HG03575 (cell line): ENCODE data around the gene KMT2B.

ENCODE experiments used
- ATAC-seq: cut with Tn5 transposase; IDR thresholded peaks from one replicate; pipeline ENCODE4 v1.9.1; 2021; ENCODE audit not compliant: unreplicated experiment, insufficient number of reproducible peaks, low FRiP score; ENCODE audit errors: extremely low read depth

The KMT2B gene

DNA sequence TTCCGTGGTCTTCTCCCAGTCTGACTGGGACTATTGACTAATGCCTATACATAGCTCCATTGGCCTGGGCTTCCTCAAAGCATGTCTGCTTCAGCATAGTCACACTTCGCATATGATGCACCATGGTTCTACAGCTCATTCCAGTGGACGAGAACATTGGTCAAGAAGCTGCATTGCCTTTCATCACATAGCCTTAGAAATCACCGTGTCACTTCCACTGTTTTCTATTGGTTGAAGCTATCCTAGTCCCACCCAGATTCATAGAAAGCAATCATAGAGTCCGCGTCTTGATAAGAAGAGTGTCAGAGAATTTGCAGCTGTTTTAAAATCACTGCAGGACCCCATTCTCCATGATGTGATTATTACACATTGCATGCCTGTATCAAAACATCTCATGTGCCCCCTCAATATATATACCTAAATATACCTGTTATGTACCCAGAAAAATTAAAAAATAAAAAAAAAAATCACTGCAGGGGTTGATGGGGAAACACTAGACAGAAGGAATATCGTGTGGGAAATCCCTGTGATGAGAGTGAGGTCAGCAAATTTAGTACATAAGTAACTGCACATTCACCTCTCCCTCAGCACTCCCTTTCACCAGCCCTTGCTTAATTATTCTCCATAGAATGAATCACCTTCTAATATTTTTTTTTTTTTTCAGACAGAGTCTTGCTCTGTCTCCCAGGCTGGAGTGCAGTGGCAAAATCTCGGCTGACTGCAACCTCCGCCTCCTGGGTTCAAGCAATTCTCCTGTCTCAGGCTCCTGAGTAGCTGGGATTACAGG, 55.4 kb downstream of the KMT2B start:
- no peak for ATAC-seq

- no peak for ATAC-seq
Observed at GRCh38 chr19:35774274-35775045, 56.7 kb downstream of the KMT2B start.

DNA sequence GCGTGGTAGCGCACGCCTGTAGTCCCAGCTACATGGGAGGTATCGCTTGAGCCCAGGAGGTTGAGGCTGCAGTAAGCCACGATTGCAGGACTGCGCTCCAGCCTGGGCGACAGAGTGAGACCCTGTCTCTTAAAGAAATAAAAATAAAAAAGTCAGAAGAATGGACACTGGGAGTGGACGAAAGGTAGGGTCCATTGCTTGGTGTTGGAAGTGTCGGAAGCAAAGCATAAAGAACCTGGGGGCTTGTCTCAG, 57.2 kb downstream of the KMT2B start:
- no peak for ATAC-seq

GRCh38 chr19:35775298-35776101, 57.7 kb downstream of the KMT2B start, which contains the start of gene ARHGAP33:
Gene ARHGAP33 (plus strand): TSS chr19:35775564. CDS start chr19:35775659, 95 bp downstream.
- peak; percentile 63 for ATAC-seq

GRCh38 chr19:35776102-35776788, 58.4 kb downstream of the KMT2B start:
- ATAC-seq, result no peak

DNA sequence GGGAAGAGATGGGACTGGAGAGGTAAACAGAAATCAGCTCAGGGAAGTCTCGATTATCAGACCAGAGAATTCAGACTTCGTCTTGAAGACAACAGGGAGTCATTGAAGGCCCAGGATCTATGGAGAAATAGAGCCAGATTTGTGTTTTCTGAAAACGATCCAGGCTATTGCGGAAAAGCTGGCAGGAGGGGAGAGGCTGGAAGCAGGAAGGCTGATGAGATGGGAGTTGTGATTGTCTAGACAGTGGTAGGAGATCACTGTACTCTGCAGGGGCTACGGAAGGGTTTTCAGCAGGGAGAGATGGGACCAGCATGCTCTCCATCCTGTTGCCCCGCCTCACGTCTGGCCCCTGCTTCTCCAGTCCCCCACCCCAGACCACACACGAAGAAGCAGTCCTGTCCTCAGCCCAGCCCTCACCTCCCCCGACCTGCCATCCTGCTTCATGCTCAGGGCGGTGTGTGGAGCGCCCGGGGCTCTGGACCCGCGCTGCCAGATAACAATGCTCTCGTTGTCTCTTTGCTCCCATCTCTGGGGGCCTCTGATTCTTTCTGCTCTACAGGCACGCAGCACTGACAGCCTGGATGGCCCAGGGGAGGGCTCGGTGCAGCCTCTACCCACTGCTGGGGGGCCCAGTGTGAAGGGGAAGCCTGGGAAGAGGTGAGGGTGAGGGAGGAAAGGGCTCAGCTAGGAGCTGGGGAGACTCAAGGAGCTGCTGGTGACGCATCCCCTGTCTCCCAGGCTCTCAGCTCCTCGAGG, 59.5 kb downstream of the KMT2B start:
- ATAC-seq, result no peak

GRCh38 chr19:35777961-35778360, 60.2 kb downstream of the KMT2B start:
- ATAC-seq, result no peak

- ATAC-seq, result no peak
Observed at GRCh38 chr19:35779033-35779432, 61.2 kb downstream of the KMT2B start.

- ATAC-seq, result no peak
Observed at GRCh38 chr19:35780058-35780457, 62.3 kb downstream of the KMT2B start.

DNA sequence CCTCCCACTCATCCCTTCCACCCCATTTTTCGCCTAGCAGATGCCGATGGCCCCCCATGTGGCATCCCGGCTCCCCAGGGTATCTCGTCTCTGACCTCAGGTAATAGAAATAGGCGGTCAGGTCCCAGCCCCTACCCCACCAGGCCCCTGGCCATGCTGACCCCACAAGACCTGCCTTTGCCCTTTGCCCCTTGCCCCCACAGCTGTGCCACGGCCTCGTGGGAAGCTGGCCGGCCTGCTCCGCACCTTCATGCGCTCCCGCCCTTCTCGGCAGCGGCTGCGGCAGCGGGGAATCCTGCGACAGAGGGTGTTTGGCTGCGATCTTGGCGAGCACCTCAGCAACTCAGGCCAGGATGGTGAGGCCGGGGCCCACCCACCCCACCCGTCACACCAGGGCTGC, 62.9 kb downstream of the KMT2B start:
- no peak for ATAC-seq

DNA sequence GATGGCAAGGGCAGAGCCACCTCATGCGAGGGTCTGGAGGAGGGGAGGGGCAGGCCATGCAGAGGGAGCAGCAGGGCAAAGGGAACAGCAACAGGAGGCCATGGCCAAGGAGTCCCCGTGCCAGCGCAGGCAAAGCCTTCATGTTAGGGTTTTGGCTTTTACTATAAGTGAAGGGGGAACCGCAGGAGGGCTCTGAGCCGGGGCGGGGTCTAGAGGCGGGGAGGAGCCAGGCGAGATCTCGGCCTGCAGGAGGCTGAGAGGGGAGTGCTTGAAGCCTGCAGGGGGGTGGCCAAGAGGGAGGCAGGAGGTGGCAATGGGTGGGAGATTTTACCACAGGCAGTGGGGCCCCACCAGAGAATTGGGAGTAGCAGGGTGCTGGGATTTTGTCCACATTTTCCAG, 63.8 kb downstream of the KMT2B start:
- no peak for ATAC-seq

- no peak for ATAC-seq
Observed at GRCh38 chr19:35782589-35782988, 64.8 kb downstream of the KMT2B start.

- ATAC-seq, result no peak
Observed at GRCh38 chr19:35783469-35784434, 65.9 kb downstream of the KMT2B start.

- ATAC-seq, result no peak
Observed at GRCh38 chr19:35784503-35785338, 66.9 kb downstream of the KMT2B start.

DNA sequence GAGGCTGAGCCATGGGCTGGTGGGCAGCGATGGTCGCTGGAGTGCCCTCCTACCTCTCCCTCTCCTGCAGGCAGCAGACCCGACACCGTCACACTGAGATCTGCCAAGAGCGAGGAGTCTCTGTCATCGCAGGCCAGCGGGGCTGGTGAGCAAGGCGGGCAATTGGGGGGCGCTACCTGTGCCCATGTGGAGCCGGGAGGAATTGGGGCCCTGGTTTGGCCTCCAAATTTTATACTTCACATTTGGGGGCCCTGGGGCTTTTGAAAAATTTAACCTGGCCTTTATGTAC, 67.5 kb downstream of the KMT2B start:
- no peak for ATAC-seq

DNA sequence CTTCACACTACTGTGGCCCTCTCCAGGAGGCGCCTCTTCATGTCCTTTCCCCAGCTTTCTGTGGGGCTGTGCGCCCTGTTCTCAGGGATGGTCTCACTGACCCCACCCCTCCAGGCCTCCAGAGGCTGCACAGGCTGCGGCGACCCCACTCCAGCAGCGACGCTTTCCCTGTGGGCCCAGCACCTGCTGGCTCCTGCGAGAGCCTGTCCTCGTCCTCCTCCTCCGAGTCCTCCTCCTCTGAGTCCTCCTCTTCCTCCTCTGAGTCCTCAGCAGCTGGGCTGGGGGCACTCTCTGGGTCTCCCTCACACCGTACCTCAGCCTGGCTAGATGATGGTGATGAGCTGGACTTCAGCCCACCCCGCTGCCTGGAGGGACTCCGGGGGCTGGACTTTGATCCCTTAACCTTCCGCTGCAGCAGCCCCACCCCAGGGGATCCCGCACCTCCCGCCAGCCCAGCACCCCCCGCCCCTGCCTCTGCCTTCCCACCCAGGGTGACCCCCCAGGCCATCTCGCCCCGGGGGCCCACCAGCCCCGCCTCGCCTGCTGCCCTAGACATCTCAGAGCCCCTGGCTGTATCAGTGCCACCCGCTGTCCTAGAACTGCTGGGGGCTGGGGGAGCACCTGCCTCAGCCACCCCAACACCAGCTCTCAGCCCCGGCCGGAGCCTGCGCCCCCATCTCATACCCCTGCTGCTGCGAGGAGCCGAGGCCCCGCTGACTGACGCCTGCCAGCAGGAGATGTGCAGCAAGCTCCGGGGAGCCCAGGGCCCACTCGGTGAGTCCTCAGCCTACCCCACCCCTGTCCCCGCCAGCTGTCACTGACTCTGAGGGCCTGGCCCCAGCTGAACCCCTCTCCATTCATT, 68.7 kb downstream of the KMT2B start:
- ATAC-seq, result no peak
